ENCODE results near the gene ORAI2. TPM values are rescaled to one million over a fixed set of nuclear protein-coding genes. Genes with fewer than 3 reads are reported as not detected.

ORAI2 gene
- total RNA-seq, 3 donors from 2014 or later, result 2.8 to 9.8 (median 7.5) TPM

- H3K4me3 ChIP-seq, result no peak overlapping the region
- H3K9me3 ChIP-seq, result no peaks in the 10 kb centered on the region
- intact Hi-C loops (cut with DNase I, micrococcal nuclease), result loop anchor here in 1 of 2 donors (10.0 kb wide), 1 partner anchor 109 kb away; the partner anchor contains the start of gene SH2B2
- DNase-seq (no peak), ATAC-seq (no peak)
- peaks cover 13% of the 10 kb centered on the region for H3K4me1 ChIP-seq (ENCODE audit: low read depth)
- TF ChIP-seq CTCF (IDR thresholded peaks at IDR 0.05), result no peak
- H3K36me3 ChIP-seq (ENCODE audit: low read depth), result no peaks in the 10 kb centered on the region
Observed at GRCh38 chr7:102393467-102393866, 39.9 kb upstream of the ORAI2 start.

GRCh38 chr7:102395592-102395872, 37.8 kb upstream of the ORAI2 start:
- DNase-seq, result no peak
- no peak for TF ChIP-seq CTCF (IDR thresholded peaks at IDR 0.05)
- Histone ChIP-seq H3K9me3 (no peaks in the 10 kb centered on the region), H3K4me1 (ENCODE audit: low read depth) (peaks cover 13% of the 10 kb centered on the region), H3K36me3 (ENCODE audit: low read depth) (peaks cover 9% of the 10 kb centered on the region), H3K4me3 (peak overlapping the region; percentile 58)
- intact Hi-C loops (cut with DNase I, micrococcal nuclease), result loop anchor here in 1 of 2 donors (10.0 kb wide), 1 partner anchor 111 kb away; the partner anchor contains the start of gene SH2B2
- ATAC-seq, result no peak

- no peak for TF ChIP-seq CTCF (IDR thresholded peaks at IDR 0.05)
- H3K36me3 ChIP-seq (ENCODE audit: low read depth), result peaks cover 9% of the 10 kb centered on the region
- ATAC-seq (peak; percentile 97), DNase-seq (peak; percentile 84 to 93 (median 90))
- peak within 1 kb of the TSS; percentile 58 for H3K4me3 ChIP-seq
- intact Hi-C loops (cut with DNase I, micrococcal nuclease), result loop anchor here in 1 of 2 donors (10.0 kb wide), 1 partner anchor 111 kb away; the partner anchor contains the start of gene SH2B2
- H3K9me3 ChIP-seq, result no peaks in the 10 kb centered on the region
- peaks cover 13% of the 10 kb centered on the region for H3K4me1 ChIP-seq (ENCODE audit: low read depth)
Observed at GRCh38 chr7:102395873-102396709, 37.3 kb upstream of the ORAI2 start, which contains the start of gene PRKRIP1. Gene PRKRIP1 (plus strand): TSS chr7:102396363. CDS start chr7:102396412, 49 bp downstream.

GRCh38 chr7:102396710-102397019, 36.7 kb upstream of the ORAI2 start:
- no peak for DNase-seq
- no peak for TF ChIP-seq CTCF (IDR thresholded peaks at IDR 0.05)
- H3K36me3 ChIP-seq (ENCODE audit: low read depth), result peaks cover 9% of the 10 kb centered on the region
- H3K4me3 ChIP-seq, result peak overlapping the region; percentile 58
- ATAC-seq, result peak; percentile 2
- no peaks in the 10 kb centered on the region for H3K9me3 ChIP-seq
- intact Hi-C loops (cut with DNase I, micrococcal nuclease), result loop anchor here in 1 of 2 donors (10.0 kb wide), 1 partner anchor 112 kb away; the partner anchor contains the start of gene SH2B2
- peaks cover 13% of the 10 kb centered on the region for H3K4me1 ChIP-seq (ENCODE audit: low read depth)

GRCh38 chr7:102398543-102398942, 34.8 kb upstream of the ORAI2 start:
- Histone ChIP-seq H3K36me3 (ENCODE audit: low read depth) (peaks cover 13% of the 10 kb centered on the region), H3K4me1 (ENCODE audit: low read depth) (peaks cover 13% of the 10 kb centered on the region), H3K4me3 (no peak overlapping the region), H3K9me3 (no peaks in the 10 kb centered on the region)
- ATAC-seq (no peak), DNase-seq (no peak)
- no peak for TF ChIP-seq CTCF (IDR thresholded peaks at IDR 0.05)
- intact Hi-C loops (cut with DNase I, micrococcal nuclease), result loop anchor here in 1 of 2 donors (10.0 kb wide), 1 partner anchor 114 kb away; the partner anchor contains the start of gene SH2B2
